ENCODE results near the gene SHOC2.

DNA sequence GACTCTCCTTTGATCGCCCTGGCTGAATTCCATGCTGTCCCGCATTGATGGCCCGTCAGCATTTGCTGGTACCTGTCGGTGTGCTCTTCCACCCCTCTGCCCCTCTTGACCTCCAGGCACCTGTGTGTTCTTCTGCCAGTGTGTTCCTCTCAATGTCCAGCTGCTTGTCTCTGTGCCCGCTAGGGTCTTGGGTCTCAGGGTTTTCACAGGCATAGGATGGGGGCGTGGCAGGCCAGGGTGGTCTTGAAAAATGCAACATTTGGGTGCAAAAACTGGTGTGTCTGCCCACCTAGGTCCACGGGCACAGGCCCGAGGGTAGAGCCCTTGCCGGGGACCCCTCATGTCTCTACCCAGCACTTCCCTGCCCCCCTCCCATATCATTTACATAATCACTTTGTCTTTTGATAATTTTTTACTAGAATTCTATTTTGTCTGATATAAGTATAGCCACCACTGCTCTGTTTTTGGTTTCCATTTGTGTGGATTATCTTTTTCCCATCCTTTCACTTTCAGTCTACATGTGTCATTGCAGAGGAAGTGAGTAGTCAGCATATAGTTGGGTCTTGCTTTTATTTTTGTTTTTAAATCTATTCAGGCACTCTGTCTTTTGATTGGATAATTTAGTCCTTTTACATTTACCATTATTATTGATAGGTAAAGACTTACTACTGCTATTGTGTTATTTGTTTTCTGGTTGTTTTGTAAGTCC, 110.8 kb downstream of the SHOC2 start:
- TF ChIP-seq TARDBP (IDR thresholded peaks at IDR 0.05) (no peak), SP1 (IDR thresholded peaks at IDR 0.05) (no peak), SUZ12 (IDR thresholded peaks at IDR 0.05) (no peak), FOXM1 (IDR thresholded peaks at IDR 0.05; ENCODE audit: borderline replicate concordance) (no peak), NFRKB (IDR thresholded peaks at IDR 0.05) (no peak), CTBP1 (IDR thresholded peaks at IDR 0.05; ENCODE audit: borderline replicate concordance) (no peak)
- TF ChIP-seq, protein P1, sequence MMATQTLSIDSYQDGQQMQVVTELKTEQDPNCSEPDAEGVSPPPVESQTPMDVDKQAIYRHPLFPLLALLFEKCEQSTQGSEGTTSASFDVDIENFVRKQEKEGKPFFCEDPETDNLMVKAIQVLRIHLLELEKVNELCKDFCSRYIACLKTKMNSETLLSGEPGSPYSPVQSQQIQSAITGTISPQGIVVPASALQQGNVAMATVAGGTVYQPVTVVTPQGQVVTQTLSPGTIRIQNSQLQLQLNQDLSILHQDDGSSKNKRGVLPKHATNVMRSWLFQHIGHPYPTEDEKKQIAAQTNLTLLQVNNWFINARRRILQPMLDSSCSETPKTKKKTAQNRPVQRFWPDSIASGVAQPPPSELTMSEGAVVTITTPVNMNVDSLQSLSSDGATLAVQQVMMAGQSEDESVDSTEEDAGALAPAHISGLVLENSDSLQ (IDR thresholded peaks at IDR 0.05): no peak
